Hematopoietic multipotent progenitor cell (in vitro differentiated cells): ENCODE measurements around the gene GPLD1. TPM values are rescaled to one million over a fixed set of nuclear protein-coding genes. Genes with fewer than 3 reads are reported as not detected.

ENCODE experiments used
- DNase-seq, 3 donors: peaks; one replicate each; pipeline ENCODE4 v3.0.0-alpha.2; 2011 to 2015; ENCODE audit warnings: low read depth in 2 of 3, low spot score in 2 of 3
- total RNA-seq: library from RNA; depleted of rRNA; stranded (reverse); fragments of >200 nt; gene quantifications from one replicate; pipeline ENCODE4 v1.2.3, GENCODE V29; 2012

The GPLD1 gene
- total RNA-seq, 1 donor: 3.0 TPM

GRCh38 chr6:24460966-24461365 lies 28.4 kb downstream of the GPLD1 start:
- DNase-seq: no peak

DNA sequence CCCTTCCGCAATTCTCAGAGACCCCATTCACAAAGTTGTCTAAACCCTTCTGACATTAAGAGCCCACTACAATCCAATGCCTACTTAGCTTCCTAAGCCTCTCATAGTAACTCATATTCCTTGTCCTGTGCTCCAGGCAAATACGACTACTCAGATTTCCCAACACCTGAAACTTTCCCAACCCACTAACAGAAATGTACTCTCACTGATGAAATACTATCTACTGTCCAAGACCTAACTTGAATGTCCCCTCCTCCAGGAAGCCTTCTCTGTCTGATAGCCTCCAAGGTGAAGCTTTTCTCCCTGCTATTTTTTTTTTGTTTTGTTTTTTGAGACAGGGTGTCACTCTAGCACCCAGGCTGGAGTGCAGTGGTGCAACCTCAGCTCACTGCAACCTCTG lies 30.4 kb downstream of the GPLD1 start:
- no peak for DNase-seq

DNA sequence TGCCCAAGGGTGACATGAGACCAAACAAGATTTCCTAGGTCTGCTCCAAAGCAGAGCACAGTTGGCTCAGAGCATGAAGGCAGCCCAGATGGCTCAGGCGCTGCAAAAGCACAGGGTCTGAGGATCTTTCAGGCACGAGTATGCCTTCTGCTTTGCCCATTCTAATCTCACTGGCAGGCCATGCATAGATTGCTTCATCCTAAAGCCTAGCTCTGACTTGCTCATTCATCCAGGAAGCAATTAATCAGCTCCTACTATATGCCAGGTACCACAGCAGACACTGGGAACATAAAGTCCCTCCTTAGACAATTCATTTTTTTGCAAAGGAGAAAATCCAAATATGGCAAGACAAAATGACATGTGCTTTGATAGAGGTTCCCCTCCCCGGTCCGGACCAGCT lies 31.2 kb downstream of the GPLD1 start:
- no peak for DNase-seq

DNA sequence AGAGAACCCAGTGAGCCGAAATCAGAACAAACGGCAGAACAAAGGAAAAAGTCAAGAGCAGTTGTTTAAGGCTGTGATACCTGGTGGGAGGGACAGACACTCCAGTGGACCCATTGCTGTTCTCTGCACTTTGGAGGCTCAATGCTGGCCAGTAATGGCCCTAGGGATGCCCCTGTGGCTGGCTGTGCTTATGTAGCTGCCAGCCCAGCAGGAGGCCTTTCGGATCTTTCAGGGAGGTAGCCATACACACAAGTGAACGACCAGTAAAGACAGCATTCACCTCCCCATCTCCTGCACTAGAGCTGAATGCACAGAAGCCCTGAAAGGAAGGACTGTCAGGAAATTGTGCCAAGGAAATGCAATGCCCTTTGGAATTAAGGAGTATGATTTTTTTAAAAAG lies 34.3 kb downstream of the GPLD1 start:
- DNase-seq: no peak

GRCh38 chr6:24454452-24454851 lies 34.9 kb downstream of the GPLD1 start:
- peak in 1 of 3 donors; percentile 4 for DNase-seq

DNA sequence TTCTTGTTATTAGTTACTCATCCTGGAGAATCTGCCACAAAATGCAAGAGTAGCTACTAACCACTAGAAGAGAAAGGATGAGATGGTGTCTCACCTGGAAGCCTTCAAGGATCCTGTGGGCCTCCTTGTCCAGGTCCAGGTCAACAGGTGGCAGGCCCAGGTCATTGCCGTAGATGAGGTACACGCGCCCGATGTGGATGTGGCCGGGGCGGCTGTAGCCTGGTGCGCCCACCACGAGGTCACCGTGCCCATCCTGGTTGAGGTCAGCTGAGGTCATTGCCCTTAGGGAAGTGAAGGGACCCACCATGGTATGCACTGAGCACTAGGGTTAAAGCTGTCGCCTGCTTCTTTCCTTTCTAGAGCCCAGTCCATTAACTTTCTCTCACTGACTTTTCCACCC lies 35.5 kb downstream of the GPLD1 start:
- no peak for DNase-seq

DNA sequence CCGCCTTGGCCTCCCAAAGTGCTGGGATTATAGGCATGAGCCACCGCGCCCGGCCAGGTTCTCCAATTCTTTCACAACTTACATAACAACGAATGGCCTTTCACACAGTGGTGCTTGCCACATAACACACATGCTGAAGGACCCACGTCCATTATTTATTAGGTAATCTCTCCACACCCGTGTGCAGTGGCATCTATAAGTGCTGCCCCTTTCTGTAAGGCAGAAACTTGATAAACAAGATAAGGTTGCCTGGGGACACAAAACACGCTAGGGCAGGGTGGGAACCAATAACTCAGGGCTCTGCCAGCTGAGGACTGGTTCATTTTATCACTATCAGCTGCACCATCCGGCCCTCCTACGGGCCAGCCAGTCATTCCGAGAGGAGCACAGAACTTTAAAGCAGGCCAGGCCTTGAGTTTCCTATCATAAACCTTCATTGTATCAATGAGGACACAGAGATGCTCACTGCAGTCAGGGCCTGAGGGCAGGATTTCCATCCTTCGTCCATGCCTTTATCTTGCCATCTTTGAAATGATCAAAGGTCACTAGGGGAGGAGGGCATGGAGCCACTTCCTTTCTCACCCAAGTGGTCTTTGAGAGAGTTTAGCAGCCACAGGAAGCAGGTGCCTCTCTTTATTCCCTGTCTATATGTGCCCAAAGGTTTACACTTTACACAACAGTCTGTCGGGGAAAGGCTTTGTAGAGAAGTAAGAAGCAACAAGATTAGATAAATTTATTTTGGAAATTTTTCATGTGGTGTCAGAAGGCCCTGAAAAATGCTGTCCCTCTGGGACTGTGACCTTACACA lies 37.6 kb downstream of the GPLD1 start:
- no peak for DNase-seq

GRCh38 chr6:24448828-24449525 lies 40.4 kb downstream of the GPLD1 start:
- no peak for DNase-seq

DNA sequence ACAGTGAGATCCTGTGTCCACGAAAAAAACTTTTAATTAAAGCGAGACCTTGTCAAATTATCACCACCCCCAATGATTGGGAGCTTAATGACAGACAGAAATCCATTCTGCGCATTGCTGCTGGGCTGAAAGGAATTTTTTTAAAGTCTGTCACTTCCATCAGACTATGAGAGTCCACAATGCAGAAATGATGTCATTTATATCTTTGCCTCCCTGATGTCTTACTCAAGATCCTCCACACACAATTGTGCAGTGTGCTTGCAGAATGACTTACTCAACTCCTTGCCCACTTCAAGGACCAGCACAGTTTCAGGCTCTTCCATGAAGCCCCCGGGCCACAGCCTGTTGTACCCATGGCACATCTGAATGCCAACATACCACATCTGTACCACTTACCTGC lies 41.0 kb downstream of the GPLD1 start:
- DNase-seq: no peak

GRCh38 chr6:24446670-24447069 lies 42.7 kb downstream of the GPLD1 start:
- DNase-seq: no peak

- DNase-seq: no peak
Measured at GRCh38 chr6:24445704-24446103, 43.7 kb downstream of the GPLD1 start.

GRCh38 chr6:24444588-24444987 lies 44.8 kb downstream of the GPLD1 start:
- no peak for DNase-seq

- DNase-seq: no peak
Measured at GRCh38 chr6:24441599-24441904, 47.8 kb downstream of the GPLD1 start.

GRCh38 chr6:24440897-24441598 lies 48.3 kb downstream of the GPLD1 start:
- DNase-seq: no peak

- DNase-seq: no peak
Measured at GRCh38 chr6:24439858-24440539, 49.4 kb downstream of the GPLD1 start.

GRCh38 chr6:24436979-24437378 lies 52.4 kb downstream of the GPLD1 start:
- no peak for DNase-seq

GRCh38 chr6:24432611-24433010 lies 56.8 kb downstream of the GPLD1 start:
- DNase-seq: no peak

- peak in 2 of 3 donors; percentile 23 to 31 for DNase-seq
Measured at GRCh38 chr6:24431045-24431451, 58.3 kb downstream of the GPLD1 start.

DNA sequence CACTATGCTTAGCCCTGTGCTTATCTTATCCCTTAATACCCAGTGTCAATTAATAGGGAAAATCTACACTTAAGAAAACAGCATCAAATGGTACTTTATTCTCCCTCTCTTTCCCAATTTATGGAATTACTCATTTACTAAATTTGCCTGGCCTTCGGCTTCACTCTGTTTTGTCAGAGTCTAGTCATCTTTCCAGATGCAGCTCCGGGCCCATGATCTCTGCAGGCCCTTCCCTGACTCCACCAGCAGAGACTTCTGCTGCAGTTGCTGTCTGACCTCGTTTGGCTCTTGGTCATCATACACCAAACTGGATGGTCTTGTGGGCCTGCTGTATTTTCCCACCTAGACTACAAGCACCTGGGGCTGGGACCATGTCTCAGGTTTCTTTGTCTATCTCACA lies 59.3 kb downstream of the GPLD1 start:
- DNase-seq: no peak

- DNase-seq: peak in 1 of 3 donors; percentile 31
Measured at GRCh38 chr6:24429146-24429545, 60.2 kb downstream of the GPLD1 start.

DNA sequence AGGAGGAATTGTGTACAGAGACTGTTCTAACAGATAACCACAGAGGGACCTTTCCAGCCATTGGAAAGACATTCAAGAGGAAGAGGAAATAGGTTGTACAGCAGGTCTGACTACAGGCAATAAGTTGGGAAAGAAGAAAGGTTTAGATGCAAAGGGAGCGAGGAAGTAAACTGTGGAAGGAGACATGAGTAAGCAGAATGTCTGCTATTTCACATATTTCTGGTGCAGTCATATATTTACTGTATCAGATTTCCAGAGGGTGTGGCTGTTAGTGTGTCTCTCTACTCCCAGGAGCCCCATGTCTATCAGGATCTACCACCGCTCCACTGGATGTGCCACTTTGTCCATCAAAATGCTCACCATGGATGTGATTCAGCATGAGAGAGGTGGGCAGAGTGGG lies 60.8 kb downstream of the GPLD1 start:
- no peak for DNase-seq
